ENCODE data around the gene PRR19. TPM values are rescaled to one million over a fixed set of nuclear protein-coding genes. Genes with fewer than 3 reads are reported as not detected.

Gene PRR19
- total RNA-seq, 3 donors from 2014 or later: 1.0 TPM; not detected in 2

DNA sequence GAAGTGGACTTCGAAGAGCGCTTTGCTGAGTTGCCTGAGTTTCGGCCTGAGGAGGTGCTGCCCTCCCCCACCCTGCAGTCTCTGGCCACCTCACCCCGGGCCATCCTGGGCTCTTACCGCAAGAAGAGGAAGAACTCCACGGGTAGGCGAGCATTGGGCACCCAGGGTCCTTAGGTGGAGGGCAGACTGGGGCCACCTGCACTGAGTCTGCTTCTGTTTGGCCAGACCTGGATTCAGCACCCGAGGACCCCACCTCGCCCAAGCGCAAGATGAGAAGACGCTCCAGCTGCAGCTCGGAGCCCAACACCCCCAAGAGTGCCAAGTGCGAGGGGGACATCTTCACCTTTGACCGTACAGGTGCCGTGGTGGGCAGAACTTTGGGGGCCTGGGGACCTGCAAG lies 8.0 kb upstream of the PRR19 start:
- no peaks in the 10 kb centered on the region for H3K9me3 ChIP-seq
- intact Hi-C loops (cut with DNase I, micrococcal nuclease): no loop called here
- no peak for ATAC-seq
- no peak for DNase-seq
- H3K4me1 ChIP-seq (ENCODE audit: low read depth): peaks cover 6% of the 10 kb centered on the region
- no peak for TF ChIP-seq CTCF (IDR thresholded peaks at IDR 0.05)
- H3K36me3 ChIP-seq (ENCODE audit: low read depth): peaks cover 3% of the 10 kb centered on the region
- H3K4me3 ChIP-seq: no peak overlapping the region

- intact Hi-C loops (cut with DNase I, micrococcal nuclease): no loop called here
- ATAC-seq: no peak
These were observed 7.3 kb upstream of the PRR19 start for GRCh38 chr19:42294471-42295137.

GRCh38 chr19:42295342-42295741 lies 6.6 kb upstream of the PRR19 start:
- no peak for DNase-seq
- H3K4me3 ChIP-seq: no peak overlapping the region
- intact Hi-C loops (cut with DNase I, micrococcal nuclease): no loop called here
- no peak for ATAC-seq
- H3K36me3 ChIP-seq (ENCODE audit: low read depth): peaks cover 3% of the 10 kb centered on the region
- H3K4me1 ChIP-seq (ENCODE audit: low read depth): peaks cover 6% of the 10 kb centered on the region
- TF ChIP-seq CTCF (IDR thresholded peaks at IDR 0.05): no peak
- H3K9me3 ChIP-seq: no peaks in the 10 kb centered on the region

More at GRCh38 chr19:42294471-42295137, 7.3 kb upstream of the PRR19 start:
- Histone ChIP-seq H3K4me3 (no peak overlapping the region), H3K4me1 (ENCODE audit: low read depth) (peaks cover 6% of the 10 kb centered on the region), H3K36me3 (ENCODE audit: low read depth) (peaks cover 3% of the 10 kb centered on the region), H3K9me3 (no peaks in the 10 kb centered on the region)
- no peak for TF ChIP-seq CTCF (IDR thresholded peaks at IDR 0.05)
- DNase-seq: no peak

DNA sequence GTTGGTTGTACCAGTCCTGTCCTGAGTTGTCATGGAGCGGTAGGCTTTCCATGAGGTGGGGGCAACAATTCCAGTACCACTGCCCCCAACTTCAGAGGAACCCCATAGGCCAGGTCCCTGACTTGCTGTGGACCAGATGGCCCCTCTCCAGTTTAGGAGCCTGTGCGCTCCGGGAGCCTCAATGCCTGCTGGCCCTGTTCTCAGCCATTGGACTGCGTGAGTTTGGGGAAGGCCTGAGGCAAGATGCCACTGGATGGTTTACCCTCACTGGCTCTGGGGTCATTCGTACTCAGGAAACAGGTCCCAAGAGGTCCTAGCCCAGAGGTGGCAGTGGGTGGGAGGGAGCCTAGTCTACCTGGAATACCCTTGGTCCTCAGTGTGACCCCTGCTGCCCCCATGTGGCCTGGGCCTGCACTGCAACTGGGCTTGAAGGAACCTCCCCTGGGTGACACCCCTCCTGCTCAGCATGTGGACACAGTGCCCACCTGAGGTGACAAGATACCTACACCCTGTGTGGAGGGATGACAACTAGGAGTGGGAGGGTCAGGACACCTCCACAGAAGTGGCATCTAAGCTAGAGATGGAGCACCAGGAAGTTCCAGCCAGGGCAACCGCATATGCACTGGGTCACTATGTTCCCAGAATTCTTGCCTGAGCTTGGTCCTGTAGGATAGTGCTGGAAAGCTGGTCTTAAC lies 6.0 kb upstream of the PRR19 start:
- intact Hi-C loops (cut with DNase I, micrococcal nuclease): no loop called here
- H3K4me1 ChIP-seq (ENCODE audit: low read depth): peaks cover 6% of the 10 kb centered on the region
- H3K9me3 ChIP-seq: no peaks in the 10 kb centered on the region
- H3K36me3 ChIP-seq (ENCODE audit: low read depth): no peaks in the 10 kb centered on the region
- no peak overlapping the region for H3K4me3 ChIP-seq
- peak; percentile 83 to 96 (median 92) for DNase-seq
- peak; percentile 81 for ATAC-seq
- TF ChIP-seq CTCF (IDR thresholded peaks at IDR 0.05): peak; percentile 94

DNA sequence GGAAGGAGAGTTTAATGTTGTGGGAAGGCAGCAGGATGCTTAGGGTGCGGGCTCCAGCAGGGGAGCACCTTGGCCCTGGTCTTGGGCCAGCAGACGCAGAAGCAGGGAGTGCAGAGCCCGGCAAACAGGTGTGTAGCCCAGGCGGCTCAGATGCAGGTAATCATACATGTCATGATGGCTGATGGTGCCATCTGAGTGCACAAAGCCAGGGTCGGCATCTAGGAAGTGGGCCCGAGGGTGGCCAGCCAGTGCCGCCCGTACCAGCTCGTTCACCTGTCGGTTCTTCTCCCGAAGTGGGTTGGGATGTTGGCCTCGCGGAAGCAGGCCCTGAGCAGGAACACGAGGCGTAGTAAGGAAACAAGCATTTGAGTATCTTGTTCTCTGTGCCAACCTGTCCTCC lies 4.9 kb upstream of the PRR19 start:
- no peaks in the 10 kb centered on the region for H3K36me3 ChIP-seq (ENCODE audit: low read depth)
- TF ChIP-seq CTCF (IDR thresholded peaks at IDR 0.05): no peak
- DNase-seq (no peak), ATAC-seq (no peak)
- no peaks in the 10 kb centered on the region for H3K9me3 ChIP-seq
- H3K4me1 ChIP-seq (ENCODE audit: low read depth): peaks cover 7% of the 10 kb centered on the region
- intact Hi-C loops (cut with DNase I, micrococcal nuclease): no loop called here
- no peak overlapping the region for H3K4me3 ChIP-seq

Data from mucosa of descending colon (tissue), 3 donors.